HepG2 (cell line): ENCODE measurements around the gene GSK3A. TPM values are rescaled to one million over a fixed set of nuclear protein-coding genes. Genes with fewer than 3 reads are reported as not detected.

Source experiments
- KIAA2018 ChIP-seq: sonication (generic); formaldehyde crosslinking; IDR thresholded peaks from 2 replicates; pipeline ENCODE4 v1.5.0; 2020; ENCODE audit warnings: mild to moderate bottlenecking, missing genetic modification reagents, borderline replicate concordance
- MEF2D ChIP-seq: sonication (generic); formaldehyde crosslinking; IDR thresholded peaks from 2 replicates; pipeline ENCODE4 v1.5.1; 2020; ENCODE audit warnings: mild to moderate bottlenecking, missing genetic modification reagents
- MYC ChIP-seq: sonication (generic); formaldehyde crosslinking; IDR thresholded peaks from 2 replicates; pipeline ENCODE4 v1.9.0; 2021; ENCODE audit warnings: missing genetic modification reagents, borderline replicate concordance
- NR1H2 ChIP-seq: sonication (generic); formaldehyde crosslinking; IDR thresholded peaks from 2 replicates; pipeline ENCODE4 v1.8.1; 2022; ENCODE audit warnings: low read depth, missing genetic modification reagents, borderline replicate concordance
- SAFB2 ChIP-seq: sonication (generic); formaldehyde crosslinking; IDR thresholded peaks from 2 replicates; pipeline ENCODE4 v1.5.1; 2020; ENCODE audit warnings: missing genetic modification reagents, low read depth, mild to moderate bottlenecking, borderline replicate concordance
- SAP130 ChIP-seq: IDR thresholded peaks from 2 replicates; pipeline ENCODE4 v1.6.1; 2016; ENCODE audit warnings: low read depth
- TRIM24 ChIP-seq: sonication (generic); formaldehyde crosslinking; IDR thresholded peaks from 2 replicates; pipeline ENCODE4 v1.8.0; 2022; ENCODE audit warnings: mild to moderate bottlenecking, missing genetic modification reagents
- ZNF850 ChIP-seq: sonication (generic); formaldehyde crosslinking; conservative IDR thresholded peaks from 2 replicates; pipeline ENCODE4 v1.9.0; 2021; ENCODE audit warnings: mild to moderate bottlenecking, missing genetic modification reagents
- ZZZ3 ChIP-seq: sonication (generic); formaldehyde crosslinking; IDR thresholded peaks from 2 replicates; pipeline ENCODE4 v1.4.0; 2020; ENCODE audit warnings: missing genetic modification reagents, mild to moderate bottlenecking, borderline replicate concordance
- polyA plus RNA-seq, 8 experiments: library from polyadenylated mRNA; depleted of rRNA in 3 of 8; stranded (reverse) in 7 of 8; unstranded in 1 of 8; fragments of >200 nt; fragmentation: Illumina TruSeq in 4 of 8; extraction: Trizol in 4 of 8; gene quantifications; 2 replicates each; pipeline versions ENCODE4 v1.2.1 to v1.2.3, GENCODE V29; 2011 to 2016; ENCODE audit warnings: low read depth in 4 of 8, missing spikeins in 1 of 8, mixed read lengths in 1 of 8; ENCODE audit not compliant: insufficient read depth in 1 of 8
- total RNA-seq, 5 experiments: library from RNA; depleted of rRNA; stranded (reverse); fragments of >200 nt; fragmentation: Illumina TruSeq; extraction: Trizol; gene quantifications; 2 replicates each; pipeline ENCODE4 v1.2.3, GENCODE V29; 2016; ENCODE audit warnings: low read depth in 1 of 5
- TF ChIP-seq, protein P1 (sequence below), 2 experiments: fragments of 450-650 bp in 1 of 2; sonication (generic) in 1 of 2; formaldehyde crosslinking in 1 of 2; IDR thresholded peaks; 2 replicates each; pipeline versions ENCODE4 v1.6.1 to v1.8.0; 2016 to 2022; ENCODE audit warnings: antibody characterized with exemption in 1 of 2, mild to moderate bottlenecking in 1 of 2, missing genetic modification reagents in 1 of 2

The GSK3A gene
- total and polyA plus RNA-seq, 2 of the 13 experiments (the other 11 are each of a cell fraction or from before 2014, with no cell fraction given), result 16.9 to 52.5 TPM

GRCh38 chr19:42281827-42282762, 39.7 kb upstream of the GSK3A start (continued):
- TF ChIP-seq KIAA2018, result no peak
- TF ChIP-seq SAP130 (CRISPR knock-in tag), result peak; percentile 29; the same call in 1 of the 2 replicates
- TF ChIP-seq SAFB2 (CRISPR knock-in tag), result no peak
- peak; percentile 27; the same call in 1 of the 2 replicates for TF ChIP-seq MYC (CRISPR knock-in tag)
- TF ChIP-seq, protein P1, sequence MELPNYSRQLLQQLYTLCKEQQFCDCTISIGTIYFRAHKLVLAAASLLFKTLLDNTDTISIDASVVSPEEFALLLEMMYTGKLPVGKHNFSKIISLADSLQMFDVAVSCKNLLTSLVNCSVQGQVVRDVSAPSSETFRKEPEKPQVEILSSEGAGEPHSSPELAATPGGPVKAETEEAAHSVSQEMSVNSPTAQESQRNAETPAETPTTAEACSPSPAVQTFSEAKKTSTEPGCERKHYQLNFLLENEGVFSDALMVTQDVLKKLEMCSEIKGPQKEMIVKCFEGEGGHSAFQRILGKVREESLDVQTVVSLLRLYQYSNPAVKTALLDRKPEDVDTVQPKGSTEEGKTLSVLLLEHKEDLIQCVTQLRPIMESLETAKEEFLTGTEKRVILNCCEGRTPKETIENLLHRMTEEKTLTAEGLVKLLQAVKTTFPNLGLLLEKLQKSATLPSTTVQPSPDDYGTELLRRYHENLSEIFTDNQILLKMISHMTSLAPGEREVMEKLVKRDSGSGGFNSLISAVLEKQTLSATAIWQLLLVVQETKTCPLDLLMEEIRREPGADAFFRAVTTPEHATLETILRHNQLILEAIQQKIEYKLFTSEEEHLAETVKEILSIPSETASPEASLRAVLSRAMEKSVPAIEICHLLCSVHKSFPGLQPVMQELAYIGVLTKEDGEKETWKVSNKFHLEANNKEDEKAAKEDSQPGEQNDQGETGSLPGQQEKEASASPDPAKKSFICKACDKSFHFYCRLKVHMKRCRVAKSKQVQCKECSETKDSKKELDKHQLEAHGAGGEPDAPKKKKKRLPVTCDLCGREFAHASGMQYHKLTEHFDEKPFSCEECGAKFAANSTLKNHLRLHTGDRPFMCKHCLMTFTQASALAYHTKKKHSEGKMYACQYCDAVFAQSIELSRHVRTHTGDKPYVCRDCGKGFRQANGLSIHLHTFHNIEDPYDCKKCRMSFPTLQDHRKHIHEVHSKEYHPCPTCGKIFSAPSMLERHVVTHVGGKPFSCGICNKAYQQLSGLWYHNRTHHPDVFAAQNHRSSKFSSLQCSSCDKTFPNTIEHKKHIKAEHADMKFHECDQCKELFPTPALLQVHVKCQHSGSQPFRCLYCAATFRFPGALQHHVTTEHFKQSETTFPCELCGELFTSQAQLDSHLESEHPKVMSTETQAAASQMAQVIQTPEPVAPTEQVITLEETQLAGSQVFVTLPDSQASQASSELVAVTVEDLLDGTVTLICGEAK (IDR thresholded peaks at IDR 0.05), result no peak
- TF ChIP-seq, protein P1 (CRISPR knock-in tag; IDR thresholded peaks at IDR 0.05), result no peak
- 0 out of 2 replicates have a peak, but pooled peaks have one; percentile 48 for TF ChIP-seq MEF2D (CRISPR knock-in tag)
- TF ChIP-seq ZZZ3 (CRISPR knock-in tag), result peak; percentile 40; the same call in 1 of the 2 replicates
- TF ChIP-seq TRIM24, result no peak
- TF ChIP-seq ZNF850 (CRISPR knock-in tag), result no peak
- no peak for TF ChIP-seq NR1H2 (CRISPR knock-in tag)
